22Rv1 (cell line): Measurements from ENCODE around the gene CADM1.

Experiments
- H3K27ac ChIP-seq: fragments of 450-650 bp; 2 replicates; pipeline ENCODE4 v1.5.1; 2017
- CTCF ChIP-seq: fragments of 450-650 bp; IDR thresholded peaks from 2 replicates; pipeline ENCODE4 v1.5.1; 2017; ENCODE audit warnings: mild to moderate bottlenecking
- ZFX ChIP-seq: fragments of 450-650 bp; IDR thresholded peaks from 2 replicates; pipeline ENCODE4 v1.6.1; 2017; ENCODE audit warnings: antibody characterized with exemption, borderline replicate concordance

CADM1 gene

GRCh38 chr11:115169251-115169650, 335.0 kb downstream of the CADM1 start:
- H3K27ac ChIP-seq = no peak overlapping the region
- TF ChIP-seq ZFX (no peak), CTCF (no peak)

- TF ChIP-seq CTCF (no peak), ZFX (no peak)
- no peak overlapping the region for H3K27ac ChIP-seq
These were observed 335.5 kb downstream of the CADM1 start for GRCh38 chr11:115168686-115169085.

GRCh38 chr11:115168229-115168671, 336.0 kb downstream of the CADM1 start:
- TF ChIP-seq CTCF = no peak
- TF ChIP-seq ZFX = no peak
- H3K27ac ChIP-seq = no peak overlapping the region

- H3K27ac ChIP-seq = no peak overlapping the region
- TF ChIP-seq ZFX (no peak), CTCF (no peak)
These were observed 336.8 kb downstream of the CADM1 start for GRCh38 chr11:115167456-115167855.

- no peak overlapping the region for H3K27ac ChIP-seq
- TF ChIP-seq ZFX (no peak), CTCF (no peak)
These were observed 337.4 kb downstream of the CADM1 start for GRCh38 chr11:115166820-115167219.

GRCh38 chr11:115164774-115165173, 339.4 kb downstream of the CADM1 start:
- no peak overlapping the region for H3K27ac ChIP-seq
- no peak for TF ChIP-seq ZFX
- TF ChIP-seq CTCF = no peak

- no peak for TF ChIP-seq CTCF
- TF ChIP-seq ZFX = no peak
- H3K27ac ChIP-seq = no peak overlapping the region
These were observed 341.3 kb downstream of the CADM1 start for GRCh38 chr11:115162919-115163318.
